NB4 (cell line): ENCODE results near the gene SLC9C1.

Source experiments
- DNase-seq: peaks from one replicate; pipeline ENCODE4 v3.0.0; 2010; ENCODE audit warnings: low read depth
- H3K4me3 ChIP-seq: one replicate; pipeline ENCODE4 v1.5.1; 2011; ENCODE audit warnings: mild to moderate bottlenecking, low read depth, low read length, moderate library complexity
- CTCF ChIP-seq: IDR thresholded peaks from one replicate; pipeline ENCODE4 v1.5.1; 2012; ENCODE audit warnings: low read depth, low read length
- MAX ChIP-seq: IDR thresholded peaks from 2 replicates; pipeline ENCODE4 v1.6.1; 2011; ENCODE audit warnings: low read depth, low read length
- MYC ChIP-seq: IDR thresholded peaks from 2 replicates; pipeline ENCODE4 v1.6.1; 2011; ENCODE audit warnings: low read depth, low read length
- POLR2A ChIP-seq: IDR thresholded peaks from 2 replicates; pipeline ENCODE4 v1.6.1; 2011; ENCODE audit warnings: mild to moderate bottlenecking; ENCODE audit not compliant: insufficient read length; ENCODE audit errors: extremely low read depth

SLC9C1 gene

GRCh38 chr3:112167758-112168157 is 126.3 kb downstream of the SLC9C1 start:
- DNase-seq, result no peak
- no peak overlapping the region for H3K4me3 ChIP-seq
- TF ChIP-seq CTCF (no peak), POLR2A (no peak), MAX (no peak), MYC (no peak)

- no peak overlapping the region for H3K4me3 ChIP-seq
- TF ChIP-seq MYC (no peak), CTCF (no peak), MAX (no peak), POLR2A (no peak)
- DNase-seq, result no peak
These were observed 144.9 kb downstream of the SLC9C1 start for GRCh38 chr3:112149136-112149535.

- H3K4me3 ChIP-seq, result no peak overlapping the region
- TF ChIP-seq CTCF (no peak), POLR2A (no peak), MYC (no peak), MAX (no peak)
- no peak for DNase-seq
These were observed 150.3 kb downstream of the SLC9C1 start for GRCh38 chr3:112143689-112144088.

- TF ChIP-seq CTCF, result no peak
- no peak for TF ChIP-seq MYC
- TF ChIP-seq POLR2A, result no peak
- TF ChIP-seq MAX, result no peak
- no peak overlapping the region for H3K4me3 ChIP-seq
- no peak for DNase-seq
These were observed 150.8 kb downstream of the SLC9C1 start for GRCh38 chr3:112143251-112143650.

- TF ChIP-seq POLR2A (no peak), CTCF (no peak), MAX (no peak), MYC (no peak)
- no peak for DNase-seq
- no peak overlapping the region for H3K4me3 ChIP-seq
These were observed 152.7 kb downstream of the SLC9C1 start for GRCh38 chr3:112141293-112141692.

GRCh38 chr3:112140584-112140983 is 153.4 kb downstream of the SLC9C1 start:
- DNase-seq, result no peak
- H3K4me3 ChIP-seq, result no peak overlapping the region
- TF ChIP-seq MYC, result no peak
